ENCODE measurements around the gene RAPSN. TPM values are rescaled to one million over a fixed set of nuclear protein-coding genes. Genes with fewer than 3 reads are reported as not detected.

RAPSN gene
- polyA plus RNA-seq (2013, experiment 1 of 2; ENCODE audit: insufficient read length): 0.87 TPM
- polyA plus RNA-seq (2013, experiment 2 of 2; ENCODE audit: insufficient read length): 2.7 TPM

DNA sequence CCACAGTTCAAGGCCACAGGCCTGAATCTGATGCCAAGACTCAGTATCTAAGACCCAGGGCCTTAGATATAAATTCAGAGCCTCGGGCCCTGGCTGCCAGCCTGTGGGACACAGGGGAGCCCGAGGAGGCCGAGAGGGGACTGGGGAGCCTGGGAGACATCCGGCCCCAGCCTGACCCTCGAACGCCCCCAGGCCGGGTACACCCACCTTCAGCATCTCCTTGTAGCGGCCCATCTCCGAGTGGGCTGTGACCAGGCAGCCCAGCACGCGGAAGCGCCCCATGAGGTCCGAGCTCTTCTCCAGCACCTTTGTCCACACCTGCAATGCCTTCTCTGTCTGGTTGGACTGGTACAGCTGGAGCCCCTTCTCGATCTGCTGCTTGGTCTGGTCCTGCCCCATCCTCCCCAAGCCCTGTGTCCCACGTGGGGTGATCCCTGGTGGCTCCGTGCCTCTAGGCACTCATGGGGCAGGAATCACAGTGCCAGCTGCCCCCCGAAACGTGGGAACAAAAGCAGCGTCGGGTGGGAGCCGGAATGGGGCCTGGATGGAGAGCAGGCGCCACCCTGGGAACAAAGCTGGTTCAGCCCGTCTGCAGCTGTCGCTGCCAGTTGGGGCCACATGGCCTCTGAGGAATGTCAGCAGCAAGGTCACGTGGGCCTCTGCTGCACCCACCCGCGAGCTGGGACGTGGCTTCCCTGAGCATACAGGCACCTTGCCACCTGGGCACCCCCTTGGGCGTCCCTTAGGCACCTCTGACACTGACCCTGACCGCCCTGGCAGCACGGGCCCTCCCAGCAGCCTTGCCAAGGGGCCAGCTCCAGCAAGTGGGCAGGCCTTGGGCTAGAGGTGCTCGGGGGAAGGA is at the start of gene RAPSN:
Gene RAPSN, minus strand, starts transcription at position 571 of the 862 bp plus-strand sequence. Its CDS starts 172 bp downstream, at position 399.
- DNase-seq: no peak

DNA sequence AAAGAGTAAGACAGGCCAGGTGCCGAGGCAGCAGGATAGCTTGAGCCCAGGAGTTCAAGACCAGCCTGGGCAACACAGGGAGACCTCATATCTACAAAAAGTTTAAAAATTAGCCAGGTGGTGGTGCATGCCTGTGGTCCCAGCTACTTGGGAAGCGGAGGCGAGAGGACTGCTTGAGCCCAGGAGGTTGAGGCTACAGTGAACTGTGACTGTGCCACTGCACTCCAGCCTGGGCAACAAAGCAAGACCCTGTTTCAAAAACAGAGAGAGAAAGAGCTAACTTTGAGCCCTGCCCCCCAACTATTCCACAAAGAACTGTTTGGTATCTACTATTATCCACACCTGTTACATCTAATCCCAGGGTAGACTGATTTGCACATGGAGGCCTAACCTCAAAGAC is 49.2 kb upstream of the RAPSN start:
- no peak for DNase-seq

DNA sequence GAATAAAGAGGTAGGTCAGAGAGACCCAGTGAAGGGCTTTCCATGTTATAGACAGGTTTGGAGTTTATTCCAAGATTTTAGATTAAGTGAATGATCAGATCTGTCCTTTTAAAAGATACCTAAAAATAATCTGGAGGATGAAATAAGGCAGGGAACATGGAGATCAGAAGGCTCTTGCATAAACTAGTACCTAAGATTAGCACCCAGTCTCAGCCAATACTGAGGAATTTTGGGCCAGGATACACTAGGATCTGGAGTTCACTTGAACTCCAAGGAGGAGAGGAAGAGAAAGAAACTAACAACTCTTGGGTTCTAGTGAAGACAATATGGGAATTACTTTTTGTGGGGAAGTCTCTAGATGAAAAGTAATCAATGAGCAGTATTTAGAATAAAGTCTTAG is 47.9 kb upstream of the RAPSN start:
- no peak for DNase-seq

DNA sequence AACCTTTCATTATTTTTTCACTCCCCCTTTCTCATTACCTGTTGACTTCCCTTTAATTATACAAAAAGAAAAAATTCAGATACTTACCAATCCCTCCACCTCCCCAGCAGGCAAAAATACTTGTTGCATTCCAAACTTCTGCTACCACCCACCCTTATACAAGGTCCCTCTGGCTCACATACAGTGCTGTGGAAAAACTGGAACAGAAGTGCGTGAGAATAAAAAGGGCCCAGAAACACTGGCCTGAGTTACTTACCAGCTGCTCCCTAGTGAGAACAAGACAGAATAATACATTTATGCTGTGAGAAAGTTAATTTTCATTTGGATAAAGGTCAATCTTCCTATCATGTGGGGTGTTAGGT is 46.9 kb upstream of the RAPSN start:
- peak; percentile 40 for DNase-seq

GRCh38 chr11:47495011-47495855 is 46.3 kb upstream of the RAPSN start:
- DNase-seq: peak; percentile 91

GRCh38 chr11:47489395-47489755 is 40.4 kb upstream of the RAPSN start:
- DNase-seq: no peak

DNA sequence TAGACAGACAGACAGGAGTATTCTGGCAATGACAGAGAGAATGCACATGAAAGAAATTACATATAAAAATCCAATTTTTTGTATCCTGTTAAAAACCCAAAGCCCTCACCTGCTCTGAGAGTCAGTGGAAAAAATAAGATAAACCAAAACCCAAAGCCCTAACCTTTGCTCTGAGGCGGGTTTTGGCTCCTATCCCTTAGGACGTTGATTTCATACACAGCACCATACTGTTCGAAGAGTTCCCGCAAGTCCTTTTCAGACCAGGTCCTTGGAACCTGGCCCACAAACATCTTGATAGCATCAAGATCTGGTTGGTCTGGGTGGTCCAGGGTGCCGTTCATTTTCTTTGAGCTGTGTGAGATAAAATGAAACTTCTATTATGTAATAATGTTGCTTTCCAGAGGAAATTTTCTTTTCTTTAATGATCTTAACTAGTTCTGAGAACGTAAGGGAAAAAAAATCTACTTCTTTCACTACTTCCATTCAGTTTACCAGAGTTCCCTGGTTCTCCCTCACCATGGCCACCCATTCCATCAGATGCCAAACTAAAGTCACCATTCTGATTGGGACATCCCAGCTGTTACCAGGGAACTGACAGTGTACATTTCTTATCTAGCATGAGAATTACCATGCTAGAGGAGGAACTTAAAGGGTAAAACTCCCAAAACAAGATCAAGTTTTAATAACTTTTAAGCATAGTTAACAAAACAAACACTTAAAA is 39.9 kb upstream of the RAPSN start:
- DNase-seq: no peak

DNA sequence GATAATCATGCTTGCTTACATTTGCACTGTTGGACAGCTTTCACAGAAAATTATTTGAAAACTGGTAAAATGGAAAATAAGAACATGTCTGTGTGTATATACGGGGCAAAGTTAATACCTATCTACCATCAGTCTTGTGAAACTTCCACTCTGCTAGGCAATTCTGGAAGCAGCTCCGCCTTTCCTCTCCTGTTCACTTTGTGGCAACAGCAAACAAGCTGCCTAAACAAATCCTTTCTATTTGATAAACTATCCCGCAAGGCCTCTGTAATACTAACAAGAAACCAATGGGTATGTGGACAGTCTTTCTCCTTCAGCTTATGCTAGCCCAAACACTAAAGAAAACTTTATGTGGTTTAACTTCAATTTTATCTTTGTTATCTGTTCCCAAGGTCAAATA is 39.2 kb upstream of the RAPSN start:
- DNase-seq: no peak

DNA sequence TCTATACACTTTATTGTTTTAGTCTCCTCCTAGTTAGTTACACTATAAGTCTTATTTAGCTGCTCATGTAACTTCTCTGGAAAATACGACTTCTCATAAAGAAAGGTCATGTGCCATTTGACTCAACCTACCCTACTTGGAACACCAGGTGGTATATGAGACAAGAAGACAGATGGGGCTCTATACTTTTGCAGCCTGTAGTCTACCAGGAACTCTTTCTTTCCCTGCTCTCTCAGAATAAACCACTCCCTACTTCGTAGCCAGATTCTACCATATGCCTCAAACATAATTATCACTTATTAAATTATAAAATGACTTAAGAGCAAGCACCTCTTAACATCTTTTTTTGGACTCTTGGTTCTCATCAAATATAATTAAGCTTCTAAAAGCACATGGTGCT is 38.5 kb upstream of the RAPSN start:
- DNase-seq: no peak

DNA sequence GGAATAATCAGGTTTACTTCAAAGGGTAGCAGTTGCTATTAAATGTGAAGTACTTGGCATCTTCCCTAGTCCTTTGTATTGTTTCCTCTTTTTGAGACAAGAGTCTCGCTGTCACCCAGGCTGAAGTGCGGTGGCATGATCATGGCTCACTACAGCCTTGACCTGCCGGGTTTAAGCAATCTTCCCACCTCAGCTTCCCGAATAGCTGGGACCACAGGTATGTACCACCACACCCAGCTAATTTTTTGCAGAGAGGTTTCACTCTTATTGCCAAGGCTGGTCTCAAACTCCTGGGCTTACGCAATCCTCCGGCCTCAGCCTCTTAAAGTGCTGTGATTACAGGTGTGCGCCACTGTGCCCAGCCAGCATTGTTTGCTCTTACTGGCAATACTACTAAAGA is 36.2 kb upstream of the RAPSN start:
- no peak for DNase-seq

- DNase-seq: no peak
Measured at GRCh38 chr11:47483457-47483856, 34.5 kb upstream of the RAPSN start.

DNA sequence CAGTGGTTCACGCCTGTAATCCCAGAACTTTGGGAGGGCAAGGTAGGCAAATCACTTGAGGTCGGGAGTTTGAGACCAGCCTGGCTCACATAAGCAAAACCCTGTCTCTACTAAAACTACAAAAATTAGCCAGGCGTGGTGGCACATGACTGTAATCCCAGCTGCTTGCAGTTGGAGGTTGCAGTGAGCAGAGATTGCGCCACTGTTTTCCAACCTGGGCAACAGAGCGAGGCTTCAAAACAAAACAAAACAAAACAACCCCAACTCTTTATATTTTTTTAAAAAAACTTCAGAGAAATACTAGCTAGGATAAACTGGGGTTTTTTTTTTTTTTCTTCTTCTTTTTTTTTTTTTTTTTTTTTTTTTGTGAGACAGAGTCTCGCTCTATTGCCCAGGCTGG is 31.8 kb upstream of the RAPSN start:
- no peak for DNase-seq

GRCh38 chr11:47478651-47479329 is 29.9 kb upstream of the RAPSN start:
- DNase-seq: no peak

GRCh38 chr11:47477753-47478152 is 28.8 kb upstream of the RAPSN start:
- no peak for DNase-seq

DNA sequence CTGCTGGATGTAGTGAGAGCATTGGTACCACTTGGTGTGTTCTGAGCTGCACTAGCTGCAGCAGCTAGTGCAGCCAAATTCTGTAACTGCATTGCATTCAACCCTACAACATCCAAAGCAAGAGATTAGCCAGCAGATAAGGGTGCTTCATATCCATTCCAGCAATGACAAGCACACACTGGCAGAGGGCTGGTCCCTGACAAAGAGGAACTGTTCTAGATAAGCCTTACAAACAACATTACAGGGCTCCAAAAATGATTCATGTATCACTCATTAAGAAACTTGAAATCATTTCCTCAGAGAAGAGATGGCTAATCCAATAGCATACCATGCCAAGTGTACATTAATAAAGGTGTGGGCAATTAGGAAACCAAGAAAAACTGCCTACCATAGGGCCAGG is 28.4 kb upstream of the RAPSN start:
- DNase-seq: no peak

- DNase-seq: no peak
Measured at GRCh38 chr11:47470671-47471070, 21.7 kb upstream of the RAPSN start.

DNA sequence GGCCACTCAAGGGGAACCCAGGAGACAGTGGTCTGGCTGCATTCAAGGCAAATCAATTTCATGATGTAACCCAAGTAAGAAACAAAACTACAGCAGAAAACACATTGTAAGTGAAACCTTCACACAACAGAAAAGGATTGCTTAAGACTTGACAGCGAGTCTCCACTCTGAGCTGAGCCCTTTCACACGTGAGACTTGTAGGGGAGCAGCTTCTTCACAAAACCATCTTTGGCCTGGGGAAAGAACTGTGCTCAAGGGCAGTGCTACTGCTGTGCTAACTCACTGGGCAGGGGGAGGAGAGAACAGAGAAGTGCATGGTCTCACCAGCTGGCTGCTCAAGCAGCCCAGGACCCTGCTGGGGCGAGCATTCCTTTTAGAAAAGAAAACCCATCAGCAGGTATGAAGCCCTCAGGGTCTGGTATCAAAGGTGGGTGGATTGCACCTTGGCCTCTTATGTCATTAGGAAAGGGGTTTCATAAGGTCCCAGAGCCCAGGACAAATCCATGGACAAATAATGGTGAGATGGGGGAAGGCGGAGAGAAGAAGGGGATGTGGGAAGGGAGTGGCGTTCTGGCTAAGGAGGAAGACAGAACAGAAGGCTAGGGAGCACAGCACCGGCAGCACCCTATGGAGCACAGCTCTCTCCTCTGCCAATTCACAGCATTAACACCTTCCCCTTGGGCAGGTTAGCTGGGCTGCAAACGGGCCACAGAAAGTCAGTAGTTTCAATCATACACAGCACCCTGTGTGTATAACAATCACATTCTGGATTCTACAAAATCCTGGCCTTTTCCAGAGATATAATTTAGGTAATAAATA is 20.6 kb upstream of the RAPSN start:
- DNase-seq: no peak

GRCh38 chr11:47468598-47469214 is 19.8 kb upstream of the RAPSN start:
- DNase-seq: no peak

- no peak for DNase-seq
Measured at GRCh38 chr11:47467357-47467756, 18.4 kb upstream of the RAPSN start.

DNA sequence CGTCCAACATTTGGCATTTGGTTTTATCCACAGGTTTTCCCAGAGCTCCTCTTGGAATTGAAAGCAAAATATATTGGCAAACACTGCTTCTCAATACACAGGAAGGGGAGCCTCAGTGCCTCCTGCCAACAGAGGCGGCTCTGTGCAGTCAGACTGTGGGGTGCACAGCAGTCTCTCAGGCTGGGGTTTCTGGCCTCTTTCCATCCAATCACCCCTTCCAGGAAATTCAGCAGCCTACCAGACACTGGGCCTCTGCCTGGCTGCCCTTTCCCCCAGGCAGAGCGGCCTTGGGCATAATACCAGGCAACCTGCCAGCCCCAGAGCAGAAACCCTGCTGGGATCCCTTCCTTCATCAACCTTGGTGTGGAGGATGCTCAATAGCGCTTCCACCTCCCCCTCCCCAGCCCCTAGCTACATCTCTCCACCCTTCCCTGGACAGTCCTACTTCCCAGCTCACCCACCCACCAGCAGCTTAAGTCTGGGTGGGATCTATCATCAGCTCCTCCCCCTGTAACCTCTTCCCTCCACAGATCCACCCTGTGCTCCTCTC is 17.8 kb upstream of the RAPSN start:
- peak; percentile 61 for DNase-seq

DNA sequence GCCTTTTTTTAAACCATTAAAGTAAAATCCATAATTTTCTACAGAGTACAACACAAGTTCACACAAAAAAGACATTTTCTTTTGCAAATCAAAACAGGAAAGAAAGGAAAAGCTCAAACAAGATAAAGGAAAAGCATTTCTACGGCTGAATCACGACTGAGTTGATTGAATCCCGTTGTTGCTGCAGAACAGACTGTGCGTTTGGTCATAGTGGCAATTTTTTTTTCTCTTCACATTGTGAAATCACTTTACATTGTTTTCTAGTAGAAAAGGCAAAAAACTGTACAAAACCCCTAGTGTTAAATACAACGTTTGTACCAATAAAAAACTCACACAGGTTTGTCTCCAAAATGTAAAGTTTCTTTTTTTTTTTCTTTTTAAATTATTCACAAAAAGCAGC is 17.3 kb upstream of the RAPSN start:
- DNase-seq: peak; percentile 9
